Neural progenitor cell (in vitro differentiated cells): ENCODE measurements around the gene LIG1.
"Not testable (repeated sequence)": the region's sequence is repeated elsewhere in the genome, so short reads cannot be mapped to it uniquely, and the experiment has no call there.

ENCODE experiments used
- CTCF ChIP-seq: fragments of 200-600 bp; sonication (generic); IDR thresholded peaks from 2 replicates; pipeline ENCODE4 v1.5.1; 2017; ENCODE audit warnings: antibody characterized with exemption, mild to moderate bottlenecking
- EZH2phosphoT487 ChIP-seq: fragments of 200-600 bp; sonication (generic); IDR thresholded peaks from 2 replicates; pipeline ENCODE4 v1.6.1; 2017; ENCODE audit warnings: antibody characterized with exemption

GRCh38 chr19:48070177-48070769, 99.9 kb downstream of the LIG1 start:
- not testable (repeated sequence) for TF ChIP-seq CTCF, EZH2phosphoT487
